Activated CD8-positive, alpha-beta T cell treated with anti-CD3 and anti-CD28 coated beads for 36 hours (primary cell): ENCODE results near the gene METTL6. TPM values are rescaled to one million over a fixed set of nuclear protein-coding genes. Genes with fewer than 3 reads are reported as not detected.

Experiments
- ATAC-seq: fragments of 200-7000 bp; cut with Tn5 transposase; one replicate; pipeline ENCODE4 v1.10.0; 2021; ENCODE audit warnings: mild to moderate bottlenecking, moderate library complexity
- CTCF ChIA-PET: fragments of 350-600 bp; sonication (Branson Sonifier 250); formaldehyde crosslinking; loops from one replicate; lab custom pipeline; 2021; ENCODE audit warnings: antibody characterized with exemption; lab: Charles Lee
- POLR2A ChIA-PET: fragments of 350-600 bp; sonication (Branson Sonifier 250); formaldehyde crosslinking; loops from one replicate; lab custom pipeline; 2021; ENCODE audit warnings: antibody characterized with exemption; lab: Charles Lee
- DNase-seq: peaks from one replicate; pipeline ENCODE4 v3.0.0-alpha.2; 2020
- H3K27ac Mint-ChIP-seq: one replicate; pipeline ENCODE4 v1.8.0; 2021; ENCODE audit warnings: mild to moderate bottlenecking, mixed read lengths
- H3K27me3 Mint-ChIP-seq: one replicate; pipeline ENCODE4 v1.8.0; 2021; ENCODE audit warnings: mixed read lengths
- H3K36me3 Mint-ChIP-seq: one replicate; pipeline ENCODE4 v1.8.0; 2021; ENCODE audit warnings: low read depth, mixed read lengths
- H3K4me1 Mint-ChIP-seq: one replicate; pipeline ENCODE4 v1.8.0; 2021; ENCODE audit warnings: low read depth, mixed read lengths
- H3K4me3 Mint-ChIP-seq: one replicate; pipeline ENCODE4 v1.8.0; 2021; ENCODE audit warnings: mild to moderate bottlenecking, moderate library complexity, mixed read lengths
- H3K9me3 Mint-ChIP-seq: one replicate; pipeline ENCODE4 v1.8.0; 2021; ENCODE audit warnings: mixed read lengths
- CTCF ChIP-seq: fragments of 200-600 bp; IDR thresholded peaks from one replicate; pipeline ENCODE4 v1.8.0; 2022; ENCODE audit warnings: antibody characterized with exemption, mild to moderate bottlenecking
- intact Hi-C: fragments of 100-400 bp; cut with micrococcal nuclease; formaldehyde crosslinking; loops from one replicate; pipeline ENCODE4 v1.10.0; 2022
- total RNA-seq, 2 experiments: library from RNA; stranded (reverse); gene quantifications; one replicate each; pipeline ENCODE4 v1.2.3, GENCODE V29; 2021

METTL6 gene
- 10 to 100 TPM; 17.5 to 19.2 TPM for total RNA-seq

GRCh38 chr3:15427182-15427880 lies at the start of gene METTL6, which contains the start of gene EAF1:
Gene METTL6, minus strand, starts transcription at chr3:15427544. Its CDS starts 1,033 bp downstream, at chr3:15426511.
Gene EAF1, plus strand, starts transcription at chr3:15427598. Its CDS starts 182 bp downstream, at chr3:15427780.
- peak; percentile 85 for ATAC-seq
- peaks cover 40% of the 10 kb centered on the region for H3K36me3 Mint-ChIP-seq
- H3K27ac Mint-ChIP-seq: peak within 1 kb of the TSS; percentile 99
- peaks cover 4% of the 10 kb centered on the region for H3K9me3 Mint-ChIP-seq
- peak within 1 kb of the TSS; percentile 87 for H3K4me3 Mint-ChIP-seq
- H3K27me3 Mint-ChIP-seq: no peaks in the 10 kb centered on the region
- ChIA-PET CTCF (interaction anchor here (0.8 to 1.4 kb wide), 3 partner anchors 22 to 160 kb away, joined by 3 to 4 read pairs (median 4); no protein-coding TSS in a partner anchor), POLR2A (interaction anchor here (0.6 to 1.4 kb wide), 6 partner anchors 21 to 168 kb away, joined by 3 to 4 read pairs (median 3); no protein-coding TSS in a partner anchor)
- H3K4me1 Mint-ChIP-seq: peaks cover 43% of the 10 kb centered on the region
- DNase-seq: peak; percentile 91
- intact Hi-C loops: loop anchor here (5.0 kb wide), 1 partner anchor 130 kb away; no protein-coding TSS in a partner anchor
- TF ChIP-seq CTCF: peak; percentile 45

- no peak overlapping the region for H3K4me3 Mint-ChIP-seq
- DNase-seq: no peak
- H3K9me3 Mint-ChIP-seq: no peaks in the 10 kb centered on the region
- no peaks in the 10 kb centered on the region for H3K27me3 Mint-ChIP-seq
- POLR2A ChIA-PET: no interaction called here
- intact Hi-C loops: no loop called here
- H3K4me1 Mint-ChIP-seq: no peaks in the 10 kb centered on the region
- CTCF ChIA-PET: interaction anchor here (1.3 kb wide), 1 partner anchor 10 kb away, joined by 3 read pairs; no protein-coding TSS in a partner anchor
- no peak for TF ChIP-seq CTCF
- H3K36me3 Mint-ChIP-seq: no peaks in the 10 kb centered on the region
- H3K27ac Mint-ChIP-seq: no peak overlapping the region
- ATAC-seq: no peak
Observed at GRCh38 chr3:15476378-15476777, 49.0 kb upstream of the METTL6 start.

GRCh38 chr3:15475161-15475560 lies 47.8 kb upstream of the METTL6 start:
- intact Hi-C loops: no loop called here
- no peaks in the 10 kb centered on the region for H3K9me3 Mint-ChIP-seq
- H3K4me1 Mint-ChIP-seq: no peaks in the 10 kb centered on the region

GRCh38 chr3:15471861-15472260 lies 44.5 kb upstream of the METTL6 start:
- H3K27ac Mint-ChIP-seq: no peak overlapping the region
- H3K9me3 Mint-ChIP-seq: no peaks in the 10 kb centered on the region
- ChIA-PET POLR2A (no interaction called here), CTCF (interaction anchor here (1.2 to 1.3 kb wide), 2 partner anchors 9 to 353 kb away, joined by 3 to 4 read pairs; no protein-coding TSS in a partner anchor)
- ATAC-seq: no peak
- peaks cover 5% of the 10 kb centered on the region for H3K4me1 Mint-ChIP-seq
- H3K4me3 Mint-ChIP-seq: no peak overlapping the region
- TF ChIP-seq CTCF: no peak
- H3K36me3 Mint-ChIP-seq: no peaks in the 10 kb centered on the region
- H3K27me3 Mint-ChIP-seq: no peaks in the 10 kb centered on the region
- DNase-seq: no peak
- intact Hi-C loops: no loop called here

More at GRCh38 chr3:15475161-15475560, 47.8 kb upstream of the METTL6 start:
- DNase-seq: no peak
- no peak for ATAC-seq
- no peak for TF ChIP-seq CTCF
- H3K36me3 Mint-ChIP-seq: no peaks in the 10 kb centered on the region
- H3K27ac Mint-ChIP-seq: no peak overlapping the region
- H3K4me3 Mint-ChIP-seq: no peak overlapping the region
- CTCF ChIA-PET: no interaction called here
- POLR2A ChIA-PET: no interaction called here
- H3K27me3 Mint-ChIP-seq: no peaks in the 10 kb centered on the region

- Mint-ChIP-seq H3K9me3 (no peaks in the 10 kb centered on the region), H3K4me1 (peaks cover 5% of the 10 kb centered on the region), H3K27me3 (no peaks in the 10 kb centered on the region), H3K27ac (no peak overlapping the region), H3K36me3 (no peaks in the 10 kb centered on the region), H3K4me3 (no peak overlapping the region)
- TF ChIP-seq CTCF: no peak
- ATAC-seq: no peak
- ChIA-PET POLR2A (no interaction called here), CTCF (interaction anchor here (1.2 kb wide), 1 partner anchor 352 kb away, joined by 3 read pairs; no protein-coding TSS in a partner anchor)
- intact Hi-C loops: no loop called here
- DNase-seq: no peak
Observed at GRCh38 chr3:15470849-15471248, 43.5 kb upstream of the METTL6 start.
